HL-60 (cell line): ENCODE measurements around the gene EXOSC7.

Experiments used
- GABPA ChIP-seq: IDR thresholded peaks from 2 replicates; pipeline ENCODE4 v1.6.1; 2012; ENCODE audit warnings: low read depth
- POLR2AphosphoS5 ChIP-seq: IDR thresholded peaks from 2 replicates; pipeline ENCODE4 v1.6.1; 2012; ENCODE audit warnings: low read depth
- SPI1 ChIP-seq: IDR thresholded peaks from 2 replicates; pipeline ENCODE4 v1.6.1; 2012; ENCODE audit warnings: low read depth, mild to moderate bottlenecking, borderline replicate concordance
- TF ChIP-seq, protein P1 (sequence below): IDR thresholded peaks from one replicate; pipeline ENCODE4 v1.5.1; 2011; ENCODE audit warnings: low read length, control low read depth, inconsistent platforms; ENCODE audit not compliant: insufficient read depth
- TF ChIP-seq, protein P2 (sequence below): IDR thresholded peaks from 2 replicates; pipeline ENCODE4 v1.6.1; 2012; ENCODE audit warnings: low read depth; ENCODE audit not compliant: insufficient replicate concordance

DNA sequence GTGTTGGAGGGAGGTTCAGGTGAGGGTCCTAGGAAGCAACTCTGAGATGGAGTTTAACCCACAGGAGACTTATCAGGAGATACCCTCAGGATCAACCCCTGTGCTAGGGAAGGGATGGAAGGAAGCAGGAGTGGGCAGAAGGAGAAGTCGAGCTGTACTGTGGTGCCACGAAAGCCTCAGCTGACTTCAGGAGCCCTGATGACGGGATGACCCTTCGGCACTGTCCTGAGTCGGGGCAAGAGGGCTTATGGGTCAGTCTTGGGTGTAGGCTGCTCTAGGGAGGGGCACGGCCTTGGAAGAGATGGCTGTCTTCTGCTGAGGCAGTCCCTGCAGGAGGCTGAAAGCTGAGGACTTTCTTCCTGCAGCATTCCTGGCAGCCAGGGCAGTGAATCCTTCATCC lies 57.7 kb downstream of the EXOSC7 start:
- TF ChIP-seq, protein P1, sequence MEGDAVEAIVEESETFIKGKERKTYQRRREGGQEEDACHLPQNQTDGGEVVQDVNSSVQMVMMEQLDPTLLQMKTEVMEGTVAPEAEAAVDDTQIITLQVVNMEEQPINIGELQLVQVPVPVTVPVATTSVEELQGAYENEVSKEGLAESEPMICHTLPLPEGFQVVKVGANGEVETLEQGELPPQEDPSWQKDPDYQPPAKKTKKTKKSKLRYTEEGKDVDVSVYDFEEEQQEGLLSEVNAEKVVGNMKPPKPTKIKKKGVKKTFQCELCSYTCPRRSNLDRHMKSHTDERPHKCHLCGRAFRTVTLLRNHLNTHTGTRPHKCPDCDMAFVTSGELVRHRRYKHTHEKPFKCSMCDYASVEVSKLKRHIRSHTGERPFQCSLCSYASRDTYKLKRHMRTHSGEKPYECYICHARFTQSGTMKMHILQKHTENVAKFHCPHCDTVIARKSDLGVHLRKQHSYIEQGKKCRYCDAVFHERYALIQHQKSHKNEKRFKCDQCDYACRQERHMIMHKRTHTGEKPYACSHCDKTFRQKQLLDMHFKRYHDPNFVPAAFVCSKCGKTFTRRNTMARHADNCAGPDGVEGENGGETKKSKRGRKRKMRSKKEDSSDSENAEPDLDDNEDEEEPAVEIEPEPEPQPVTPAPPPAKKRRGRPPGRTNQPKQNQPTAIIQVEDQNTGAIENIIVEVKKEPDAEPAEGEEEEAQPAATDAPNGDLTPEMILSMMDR, result no peak
- TF ChIP-seq, protein P2, sequence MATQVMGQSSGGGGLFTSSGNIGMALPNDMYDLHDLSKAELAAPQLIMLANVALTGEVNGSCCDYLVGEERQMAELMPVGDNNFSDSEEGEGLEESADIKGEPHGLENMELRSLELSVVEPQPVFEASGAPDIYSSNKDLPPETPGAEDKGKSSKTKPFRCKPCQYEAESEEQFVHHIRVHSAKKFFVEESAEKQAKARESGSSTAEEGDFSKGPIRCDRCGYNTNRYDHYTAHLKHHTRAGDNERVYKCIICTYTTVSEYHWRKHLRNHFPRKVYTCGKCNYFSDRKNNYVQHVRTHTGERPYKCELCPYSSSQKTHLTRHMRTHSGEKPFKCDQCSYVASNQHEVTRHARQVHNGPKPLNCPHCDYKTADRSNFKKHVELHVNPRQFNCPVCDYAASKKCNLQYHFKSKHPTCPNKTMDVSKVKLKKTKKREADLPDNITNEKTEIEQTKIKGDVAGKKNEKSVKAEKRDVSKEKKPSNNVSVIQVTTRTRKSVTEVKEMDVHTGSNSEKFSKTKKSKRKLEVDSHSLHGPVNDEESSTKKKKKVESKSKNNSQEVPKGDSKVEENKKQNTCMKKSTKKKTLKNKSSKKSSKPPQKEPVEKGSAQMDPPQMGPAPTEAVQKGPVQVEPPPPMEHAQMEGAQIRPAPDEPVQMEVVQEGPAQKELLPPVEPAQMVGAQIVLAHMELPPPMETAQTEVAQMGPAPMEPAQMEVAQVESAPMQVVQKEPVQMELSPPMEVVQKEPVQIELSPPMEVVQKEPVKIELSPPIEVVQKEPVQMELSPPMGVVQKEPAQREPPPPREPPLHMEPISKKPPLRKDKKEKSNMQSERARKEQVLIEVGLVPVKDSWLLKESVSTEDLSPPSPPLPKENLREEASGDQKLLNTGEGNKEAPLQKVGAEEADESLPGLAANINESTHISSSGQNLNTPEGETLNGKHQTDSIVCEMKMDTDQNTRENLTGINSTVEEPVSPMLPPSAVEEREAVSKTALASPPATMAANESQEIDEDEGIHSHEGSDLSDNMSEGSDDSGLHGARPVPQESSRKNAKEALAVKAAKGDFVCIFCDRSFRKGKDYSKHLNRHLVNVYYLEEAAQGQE, result no peak
- no peak for TF ChIP-seq POLR2AphosphoS5
- TF ChIP-seq GABPA, result no peak
- TF ChIP-seq SPI1, result no peak
